Hepatocyte (in vitro differentiated cells): ENCODE measurements around the gene ASCC2.

ENCODE experiments used
- EZH2 ChIP-seq: fragments of 200-600 bp; sonication (generic); IDR thresholded peaks from 2 replicates; pipeline ENCODE4 v1.6.1; 2016; ENCODE audit warnings: antibody characterized with exemption, mild to moderate bottlenecking, borderline replicate concordance
- EZH2phosphoT487 ChIP-seq: fragments of 200-600 bp; sonication (generic); IDR thresholded peaks from one replicate; pipeline ENCODE4 v1.6.1; 2018; ENCODE audit warnings: antibody characterized with exemption, mild to moderate bottlenecking, low read depth, moderate library complexity; ENCODE audit not compliant: unreplicated experiment, severe bottlenecking

DNA sequence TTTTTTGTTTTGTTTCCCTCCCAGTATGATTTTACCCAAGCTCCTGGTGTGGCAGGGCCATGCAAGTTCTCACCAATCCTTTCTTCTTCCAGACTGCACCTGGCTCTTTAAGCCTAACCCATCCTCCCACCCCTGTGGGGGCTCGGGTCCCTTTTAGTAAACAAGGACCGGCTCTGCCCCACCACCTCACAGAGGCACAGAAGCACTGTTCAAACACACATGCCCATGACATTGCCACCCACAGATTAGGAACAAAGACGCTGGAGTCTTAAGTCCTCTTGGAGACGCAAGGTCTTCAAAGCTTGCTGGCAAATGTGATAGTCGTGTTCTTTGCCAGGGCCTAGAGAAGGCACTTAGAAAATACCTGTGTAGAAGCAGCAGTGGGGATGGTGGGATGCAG is 52.0 kb downstream of the ASCC2 start:
- TF ChIP-seq EZH2phosphoT487 (no peak), EZH2 (no peak)
